Liver (tissue), 9 donors: Measurements from ENCODE around the gene NIM1K. TPM values are rescaled to one million over a fixed set of nuclear protein-coding genes. Genes with fewer than 3 reads are reported as not detected.
"Not testable (repeated sequence)": the region's sequence is repeated elsewhere in the genome, so short reads cannot be mapped to it uniquely, and the experiment has no call there.

Source experiments
- DNase-seq: peaks from one replicate; pipeline ENCODE4 v3.0.0-alpha.2; 2017; ENCODE audit warnings: low spot score
- H3K27ac ChIP-seq, 2 donors: one replicate each; pipeline ENCODE4 v1.7.0; 2013; ENCODE audit warnings: inconsistent platforms in 2 of 2, low read length in 2 of 2, control low read depth in 1 of 2, low read depth in 1 of 2, mild to moderate bottlenecking in 1 of 2
- H3K27me3 ChIP-seq, 4 donors: one replicate each; pipeline versions ENCODE4 v1.6.1 to v1.7.0; 2013; ENCODE audit warnings: low read length in 3 of 4, inconsistent platforms in 1 of 4, mild to moderate bottlenecking in 1 of 4, moderate library complexity in 1 of 4; ENCODE audit not compliant: control insufficient read depth in 4 of 4, insufficient read depth in 4 of 4
- H3K36me3 ChIP-seq, 4 donors: one replicate each; pipeline versions ENCODE4 v1.6.1 to v1.7.0; 2013; ENCODE audit warnings: low read length in 3 of 4, mild to moderate bottlenecking in 3 of 4, low read depth in 1 of 4, moderate library complexity in 1 of 4; ENCODE audit not compliant: control insufficient read depth in 4 of 4, insufficient read depth in 3 of 4
- H3K4me1 ChIP-seq, 4 donors: one replicate each; pipeline versions ENCODE4 v1.6.1 to v1.7.0; 2013; ENCODE audit warnings: low read length in 3 of 4, mild to moderate bottlenecking in 3 of 4, moderate library complexity in 1 of 4; ENCODE audit not compliant: control insufficient read depth in 4 of 4, insufficient read depth in 4 of 4
- H3K4me3 ChIP-seq, 3 donors: one replicate each; pipeline versions ENCODE4 v1.6.1 to v1.7.0; 2013; ENCODE audit warnings: low read length in 3 of 3, control low read depth in 1 of 3, low read depth in 1 of 3, mild to moderate bottlenecking in 1 of 3
- H3K9ac ChIP-seq, 2 donors: one replicate each; pipeline ENCODE4 v1.7.0; 2013; ENCODE audit warnings: low read length in 2 of 2, mild to moderate bottlenecking in 2 of 2, moderate library complexity in 2 of 2, control low read depth in 1 of 2, low read depth in 1 of 2
- H3K9me3 ChIP-seq, 4 donors: one replicate each; pipeline versions ENCODE4 v1.6.1 to v1.7.0; 2013; ENCODE audit warnings: low read length in 3 of 4; ENCODE audit not compliant: control insufficient read depth in 4 of 4
- EGR1 ChIP-seq, 2 donors: IDR thresholded peaks; 2 replicates each; pipeline ENCODE4 v1.6.1; 2016 to 2018; ENCODE audit warnings: antibody characterized with exemption in 2 of 2, low read depth in 2 of 2
- FOXA2 ChIP-seq: IDR thresholded peaks from 2 replicates; pipeline ENCODE4 v1.6.1; 2016; ENCODE audit warnings: antibody characterized with exemption
- GABPA ChIP-seq, 2 donors: IDR thresholded peaks in 1 of 2; conservative IDR thresholded peaks in 1 of 2; 2 replicates each; pipeline ENCODE4 v1.6.1; 2016; ENCODE audit warnings: antibody characterized with exemption in 2 of 2, mild to moderate bottlenecking in 1 of 2, moderate library complexity in 1 of 2
- HNF4A ChIP-seq, 2 donors: conservative IDR thresholded peaks; 2 replicates each; pipeline ENCODE4 v1.6.1; 2016; ENCODE audit warnings: antibody characterized with exemption in 2 of 2, mild to moderate bottlenecking in 2 of 2
- NR2F2 ChIP-seq: IDR thresholded peaks from 2 replicates; pipeline ENCODE4 v1.6.1; 2016; ENCODE audit warnings: antibody characterized with exemption
- RAD21 ChIP-seq, 2 donors: IDR thresholded peaks; 2 replicates each; pipeline ENCODE4 v1.6.1; 2016; ENCODE audit warnings: antibody characterized with exemption in 2 of 2, mild to moderate bottlenecking in 2 of 2
- WGBS: extraction: QIAGEN DNeasy Blood & Tissue Kit; methylation state at CpG from one replicate; pipeline ENCODE4 v1.1.7; 2013; 5-methylcytosine and 5-hydroxymethylcytosine counted together
- polyA plus RNA-seq, 2 donors: library from polyadenylated mRNA; stranded (reverse) in 1 of 2; unstranded in 1 of 2; fragments of 200-250 nt in 1 of 2; fragments of >200 nt in 1 of 2; fragmentation: Nextera tagmentation in 1 of 2; extraction: Ambion mirVana in 1 of 2; gene quantifications; one replicate each; pipeline versions ENCODE4 v1.2.1 to v1.2.3, GENCODE V29; 2013 to 2015
- total RNA-seq, 2 donors: library from RNA; depleted of rRNA; stranded (reverse); fragments of >200 nt; gene quantifications; one replicate each; pipeline ENCODE4 v1.2.3, GENCODE V29; 2014
- TF ChIP-seq, protein P1 (sequence below): fragments of 150-350 bp; IDR thresholded peaks from 2 replicates; pipeline ENCODE4 v1.5.1; 2017; ENCODE audit warnings: improper control_type of control experiment, low read depth, low read length; ENCODE audit not compliant: missing input control
- TF ChIP-seq, protein P2 (sequence below): IDR thresholded peaks from 2 replicates; pipeline ENCODE4 v1.6.1; 2016; ENCODE audit warnings: antibody characterized with exemption
- TF ChIP-seq, protein P3 (sequence below): IDR thresholded peaks from 2 replicates; pipeline ENCODE4 v1.6.1; 2016; ENCODE audit warnings: antibody characterized with exemption
- donor health status: healthy.
- donor health status: healthy.
- donor health status: healthy.
- donor health status: healthy.
- donor health status: healthy.

The NIM1K gene
- total and polyA plus RNA-seq, 4 donors: 0.07 to 0.15 TPM; not detected in 2

DNA sequence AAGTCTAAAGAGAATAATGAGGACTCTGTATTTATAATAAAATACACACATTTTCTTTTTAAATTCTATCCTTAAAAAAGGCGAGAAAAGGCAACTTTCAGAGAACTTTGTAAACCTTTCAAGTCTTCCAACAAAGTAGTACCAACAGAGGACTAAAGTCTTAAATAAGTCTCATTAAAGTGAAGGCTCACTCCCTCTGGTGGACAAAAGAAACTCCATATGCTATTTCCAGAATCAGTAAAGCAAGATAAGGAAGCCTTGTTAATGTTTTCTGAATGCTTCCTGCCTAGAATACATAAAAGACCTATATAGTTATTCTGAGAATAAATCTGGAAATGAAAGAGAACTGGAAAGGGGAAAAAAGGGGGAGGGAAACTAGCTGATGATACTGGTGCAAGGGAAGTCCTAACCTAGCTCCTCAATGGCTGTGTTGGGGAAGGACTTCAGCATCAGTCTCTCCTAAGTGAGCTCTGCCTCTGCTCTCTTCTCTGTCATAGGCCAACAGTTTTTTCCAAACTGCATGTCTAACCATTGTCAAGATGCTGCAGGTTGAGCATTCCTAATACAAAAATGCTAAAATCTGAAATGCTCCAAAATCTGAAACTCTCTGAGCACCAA, 114.0 kb downstream of the NIM1K start:
- no peak overlapping the region for H3K4me3 ChIP-seq
- DNase-seq: no peak
- TF ChIP-seq RAD21 (IDR thresholded peaks at IDR 0.05) (peak; percentile 76 to 82), HNF4A (conservative IDR thresholded peaks at IDR 0.05) (peak in 1 of 2 donors; percentile 19), NR2F2 (no peak)
- TF ChIP-seq, protein P1, sequence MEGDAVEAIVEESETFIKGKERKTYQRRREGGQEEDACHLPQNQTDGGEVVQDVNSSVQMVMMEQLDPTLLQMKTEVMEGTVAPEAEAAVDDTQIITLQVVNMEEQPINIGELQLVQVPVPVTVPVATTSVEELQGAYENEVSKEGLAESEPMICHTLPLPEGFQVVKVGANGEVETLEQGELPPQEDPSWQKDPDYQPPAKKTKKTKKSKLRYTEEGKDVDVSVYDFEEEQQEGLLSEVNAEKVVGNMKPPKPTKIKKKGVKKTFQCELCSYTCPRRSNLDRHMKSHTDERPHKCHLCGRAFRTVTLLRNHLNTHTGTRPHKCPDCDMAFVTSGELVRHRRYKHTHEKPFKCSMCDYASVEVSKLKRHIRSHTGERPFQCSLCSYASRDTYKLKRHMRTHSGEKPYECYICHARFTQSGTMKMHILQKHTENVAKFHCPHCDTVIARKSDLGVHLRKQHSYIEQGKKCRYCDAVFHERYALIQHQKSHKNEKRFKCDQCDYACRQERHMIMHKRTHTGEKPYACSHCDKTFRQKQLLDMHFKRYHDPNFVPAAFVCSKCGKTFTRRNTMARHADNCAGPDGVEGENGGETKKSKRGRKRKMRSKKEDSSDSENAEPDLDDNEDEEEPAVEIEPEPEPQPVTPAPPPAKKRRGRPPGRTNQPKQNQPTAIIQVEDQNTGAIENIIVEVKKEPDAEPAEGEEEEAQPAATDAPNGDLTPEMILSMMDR: peak; percentile 55
- H3K4me1 ChIP-seq: peaks cover 2 to 67% (median 29%) of the 10 kb centered on the region in 4 donors
- H3K27ac ChIP-seq: no peak overlapping the region
- peaks cover 0 to 8% (median 2%) of the 10 kb centered on the region in 4 donors for H3K36me3 ChIP-seq
- no peaks in the 10 kb centered on the region for H3K27me3 ChIP-seq
- no peak overlapping the region for H3K9ac ChIP-seq
- 67% methylated on average over 1 of the region's 1 CpG for WGBS
- no peaks in the 10 kb centered on the region for H3K9me3 ChIP-seq

DNA sequence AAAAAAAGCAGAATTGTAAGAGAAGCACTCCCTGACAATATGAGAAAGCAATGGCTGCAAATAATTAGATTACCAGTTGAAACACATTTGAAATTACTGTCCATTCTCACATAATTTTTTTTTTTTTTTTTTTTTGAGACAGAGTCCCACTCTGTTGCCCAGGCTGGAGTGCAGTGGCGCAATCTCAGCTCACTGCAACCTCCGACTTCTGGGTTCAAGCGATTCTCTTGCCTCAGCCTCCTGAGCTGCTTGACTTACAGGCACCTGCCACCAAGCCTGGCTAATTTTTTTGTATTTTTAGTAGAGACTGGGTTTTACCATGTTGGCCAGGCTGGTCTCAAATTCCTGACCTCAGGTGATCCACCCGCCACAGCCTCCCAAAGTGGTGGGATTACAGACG, 114.9 kb downstream of the NIM1K start:
- not testable (repeated sequence) for H3K9me3 ChIP-seq, DNase-seq, H3K9ac ChIP-seq, H3K36me3 ChIP-seq, H3K27me3 ChIP-seq, H3K27ac ChIP-seq, H3K4me3 ChIP-seq
- peaks cover 2 to 76% (median 33%) of the 10 kb centered on the region in 4 donors for H3K4me1 ChIP-seq
- 70% methylated on average over 5 of the region's 5 CpGs for WGBS

DNA sequence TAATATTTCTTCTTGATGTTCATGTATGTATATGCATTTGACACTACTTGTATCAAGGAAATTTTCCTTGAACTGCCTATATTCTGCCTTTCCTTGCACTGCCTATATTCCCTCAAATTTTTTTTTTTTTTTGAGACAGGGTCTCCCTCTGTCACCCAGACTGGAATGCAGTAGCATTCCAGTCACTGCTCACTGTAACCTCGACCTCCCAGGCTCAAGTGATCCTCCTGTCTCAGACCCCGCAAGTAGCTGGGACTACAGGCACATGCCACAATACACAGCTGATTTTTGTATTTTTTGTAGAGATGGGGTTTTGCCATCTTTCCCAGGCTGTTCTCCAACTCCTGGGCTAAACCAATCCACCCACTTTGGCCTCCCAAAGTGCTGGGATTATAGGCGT, 117.1 kb downstream of the NIM1K start:
- DNase-seq: no peak
- Histone ChIP-seq H3K4me3 (no peak overlapping the region), H3K4me1 (peaks cover 2 to 71% (median 35%) of the 10 kb centered on the region in 4 donors), H3K9ac (peak overlapping the region in 1 of 2 donors; percentile 75), H3K36me3 (peaks cover 0 to under 1% (median 0%) of the 10 kb centered on the region in 4 donors), H3K27me3 (no peaks in the 10 kb centered on the region), H3K27ac (no peak overlapping the region), H3K9me3 (no peaks in the 10 kb centered on the region)
- WGBS: 76% methylated on average over 3 of the region's 3 CpGs
- TF ChIP-seq NR2F2: no peak
- TF ChIP-seq, protein P2, sequence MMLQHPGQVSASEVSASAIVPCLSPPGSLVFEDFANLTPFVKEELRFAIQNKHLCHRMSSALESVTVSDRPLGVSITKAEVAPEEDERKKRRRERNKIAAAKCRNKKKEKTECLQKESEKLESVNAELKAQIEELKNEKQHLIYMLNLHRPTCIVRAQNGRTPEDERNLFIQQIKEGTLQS: no peak
- no peak for TF ChIP-seq FOXA2
- TF ChIP-seq GABPA (IDR thresholded peaks at IDR 0.05 in 1 of 2, conservative IDR thresholded peaks at IDR 0.05 in 1 of 2): no peak
- TF ChIP-seq, protein P1: no peak
- TF ChIP-seq, protein P3, sequence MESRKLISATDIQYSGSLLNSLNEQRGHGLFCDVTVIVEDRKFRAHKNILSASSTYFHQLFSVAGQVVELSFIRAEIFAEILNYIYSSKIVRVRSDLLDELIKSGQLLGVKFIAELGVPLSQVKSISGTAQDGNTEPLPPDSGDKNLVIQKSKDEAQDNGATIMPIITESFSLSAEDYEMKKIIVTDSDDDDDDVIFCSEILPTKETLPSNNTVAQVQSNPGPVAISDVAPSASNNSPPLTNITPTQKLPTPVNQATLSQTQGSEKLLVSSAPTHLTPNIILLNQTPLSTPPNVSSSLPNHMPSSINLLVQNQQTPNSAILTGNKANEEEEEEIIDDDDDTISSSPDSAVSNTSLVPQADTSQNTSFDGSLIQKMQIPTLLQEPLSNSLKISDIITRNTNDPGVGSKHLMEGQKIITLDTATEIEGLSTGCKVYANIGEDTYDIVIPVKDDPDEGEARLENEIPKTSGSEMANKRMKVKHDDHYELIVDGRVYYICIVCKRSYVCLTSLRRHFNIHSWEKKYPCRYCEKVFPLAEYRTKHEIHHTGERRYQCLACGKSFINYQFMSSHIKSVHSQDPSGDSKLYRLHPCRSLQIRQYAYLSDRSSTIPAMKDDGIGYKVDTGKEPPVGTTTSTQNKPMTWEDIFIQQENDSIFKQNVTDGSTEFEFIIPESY: no peak
- TF ChIP-seq EGR1 (IDR thresholded peaks at IDR 0.05; ENCODE audit: low read depth in 2 of 2): no peak
